GM19395 (cell line): ENCODE results near the gene IL6ST.
"Not testable (repeated sequence)": the region's sequence is repeated elsewhere in the genome, so short reads cannot be mapped to it uniquely, and the experiment has no call there.

ENCODE experiments used
- ATAC-seq: cut with Tn5 transposase; IDR thresholded peaks from one replicate; pipeline ENCODE4 v1.9.1; 2021; ENCODE audit warnings: mild to moderate bottlenecking, moderate library complexity; ENCODE audit not compliant: unreplicated experiment

IL6ST gene

GRCh38 chr5:55994495-55994997 lies at the start of gene IL6ST:
IL6ST (minus strand) TSS chr5:55994963; CDS start chr5:55976278, 18,685 bp downstream.
- ATAC-seq = peak; percentile 42

GRCh38 chr5:56039985-56040384 lies 45.2 kb upstream of the IL6ST start:
- no peak for ATAC-seq

- not testable (repeated sequence) for ATAC-seq
Observed at GRCh38 chr5:56038206-56038605, 43.4 kb upstream of the IL6ST start.

- ATAC-seq = no peak
Observed at GRCh38 chr5:56037531-56038010, 42.8 kb upstream of the IL6ST start.

GRCh38 chr5:56035394-56035793 lies 40.6 kb upstream of the IL6ST start:
- not testable (repeated sequence) for ATAC-seq

GRCh38 chr5:56029871-56030630 lies 35.3 kb upstream of the IL6ST start:
- not testable (repeated sequence) for ATAC-seq

GRCh38 chr5:56029457-56029856 lies 34.7 kb upstream of the IL6ST start:
- ATAC-seq = no peak

GRCh38 chr5:56028708-56029107 lies 33.9 kb upstream of the IL6ST start:
- no peak for ATAC-seq

- ATAC-seq = peak; percentile 92
Observed at GRCh38 chr5:56026863-56027300, 32.1 kb upstream of the IL6ST start.

- ATAC-seq = no peak
Observed at GRCh38 chr5:56025151-56025885, 30.6 kb upstream of the IL6ST start.

GRCh38 chr5:56024810-56025150 lies 30.0 kb upstream of the IL6ST start:
- ATAC-seq = no peak

- ATAC-seq = no peak
Observed at GRCh38 chr5:56023296-56023695, 28.5 kb upstream of the IL6ST start.

GRCh38 chr5:56019306-56020272 lies 24.8 kb upstream of the IL6ST start:
- ATAC-seq = no peak

- no peak for ATAC-seq
Observed at GRCh38 chr5:56018832-56019231, 24.1 kb upstream of the IL6ST start.

- ATAC-seq = not testable (repeated sequence)
Observed at GRCh38 chr5:56014701-56015100, 19.9 kb upstream of the IL6ST start.

GRCh38 chr5:56013939-56014338 lies 19.2 kb upstream of the IL6ST start:
- ATAC-seq = not testable (repeated sequence)

GRCh38 chr5:56012281-56012963 lies 17.7 kb upstream of the IL6ST start:
- peak; percentile 89 for ATAC-seq

GRCh38 chr5:56011835-56012234 lies 17.1 kb upstream of the IL6ST start:
- ATAC-seq = peak; percentile 33

GRCh38 chr5:56010431-56010830 lies 15.7 kb upstream of the IL6ST start:
- no peak for ATAC-seq

GRCh38 chr5:56006600-56006999 lies 11.8 kb upstream of the IL6ST start:
- ATAC-seq = no peak
